IMR-90 (cell line): Measurements from ENCODE around the gene MAMDC4. TPM values are rescaled to one million over a fixed set of nuclear protein-coding genes. Genes with fewer than 3 reads are reported as not detected.
"Not testable (repeated sequence)": the region's sequence is repeated elsewhere in the genome, so short reads cannot be mapped to it uniquely, and the experiment has no call there.

Experiments
- ATAC-seq: fragments of 200-7000 bp; cut with Tn5 transposase; 2 replicates; pipeline ENCODE4 v1.9.1; 2020; ENCODE audit warnings: low read depth, mild to moderate bottlenecking, moderate library complexity
- BruUV-seq: library from RNA; stranded (reverse); fragments of 400-500 nt; replicated peaks from 2 replicates; lab custom pipeline; 2021; lab: Mats Ljungman, UMichigan
- CTCF ChIA-PET: fragments of 300-600 bp; formaldehyde crosslinking; extraction: SDS; loops from one replicate; lab custom pipeline; 2021; ENCODE audit warnings: antibody characterized with exemption; lab: Yijun Ruan, JAX
- POLR2A ChIA-PET: fragments of 300-600 bp; sonication (Branson Sonifier 250); formaldehyde crosslinking; loops from one replicate; lab custom pipeline; 2022; ENCODE audit warnings: antibody characterized with exemption; ENCODE audit not compliant: unreplicated experiment; lab: Charles Lee
- DNase-seq: peaks from one replicate; pipeline ENCODE4 v3.0.0; 2013
- H2AFZ ChIP-seq: replicated peaks from 2 replicates; pipeline ENCODE3; 2013; ENCODE audit warnings: low read length, mild to moderate bottlenecking; ENCODE audit not compliant: poor library complexity
- H2AK5ac ChIP-seq: 2 replicates; pipeline ENCODE4 v1.6.1; 2013; ENCODE audit warnings: low read depth, low read length, inconsistent platforms
- H2AK9ac ChIP-seq: replicated peaks from 2 replicates; pipeline ENCODE3; 2013; ENCODE audit warnings: mild to moderate bottlenecking, low read depth, low read length, moderate library complexity; ENCODE audit not compliant: poor library complexity
- H2BK120ac ChIP-seq: 2 replicates; pipeline ENCODE4 v1.6.1; 2013; ENCODE audit warnings: low read depth, low read length, inconsistent platforms
- H2BK15ac ChIP-seq: 3 replicates; pipeline ENCODE4 v1.6.1; 2013; ENCODE audit warnings: low read depth, low read length, inconsistent platforms
- H2BK20ac ChIP-seq: 2 replicates; pipeline ENCODE4 v1.6.1; 2013; ENCODE audit warnings: low read depth, mild to moderate bottlenecking, inconsistent platforms, low read length, moderate library complexity
- H2BK5ac ChIP-seq: 2 replicates; pipeline ENCODE4 v1.6.1; 2013; ENCODE audit warnings: mild to moderate bottlenecking, low read depth, low read length, inconsistent platforms; ENCODE audit not compliant: poor library complexity, severe bottlenecking
- H3K14ac ChIP-seq: replicated peaks from 2 replicates; pipeline ENCODE4 v1.6.1; 2013; ENCODE audit warnings: low read depth, low read length, inconsistent platforms
- H3K18ac ChIP-seq: 2 replicates; pipeline ENCODE4 v1.6.1; 2013; ENCODE audit warnings: low read depth, low read length, control low read depth
- H3K23ac ChIP-seq: 2 replicates; pipeline ENCODE4 v1.6.1; 2013; ENCODE audit warnings: low read depth, low read length, inconsistent platforms
- H3K27ac ChIP-seq: 2 replicates; pipeline ENCODE4 v1.5.1; 2013; ENCODE audit warnings: mild to moderate bottlenecking, control low read depth, low read length; ENCODE audit not compliant: insufficient read depth
- H3K27me3 ChIP-seq: 2 replicates; pipeline ENCODE4 v1.6.1; 2013; ENCODE audit warnings: low read length; ENCODE audit not compliant: control insufficient read depth, insufficient read depth
- H3K36me3 ChIP-seq: 2 replicates; pipeline ENCODE4 v1.6.1; 2013; ENCODE audit warnings: low read length, mixed read lengths; ENCODE audit not compliant: control insufficient read depth, insufficient read depth
- H3K4ac ChIP-seq: 2 replicates; pipeline ENCODE4 v1.6.1; 2013; ENCODE audit warnings: low read depth, low read length, inconsistent platforms
- H3K4me1 ChIP-seq: 2 replicates; pipeline ENCODE4 v1.6.1; 2013; ENCODE audit warnings: low read length, mixed read lengths; ENCODE audit not compliant: control insufficient read depth, insufficient read depth
- H3K4me2 ChIP-seq: 2 replicates; pipeline ENCODE4 v1.6.1; 2013; ENCODE audit warnings: low read depth, mild to moderate bottlenecking, control low read depth, low read length, moderate library complexity
- H3K4me3 ChIP-seq: 2 replicates; pipeline ENCODE4 v1.5.1; 2013; ENCODE audit warnings: low read depth, mild to moderate bottlenecking, control low read depth, low read length, moderate library complexity; ENCODE audit not compliant: insufficient read depth
- H3K56ac ChIP-seq: 2 replicates; pipeline ENCODE4 v1.6.1; 2013; ENCODE audit warnings: low read length, inconsistent platforms; ENCODE audit not compliant: insufficient read depth; ENCODE audit errors: extremely low read depth
- H3K79me1 ChIP-seq, 2 experiments: 2 replicates each; pipeline ENCODE4 v1.6.1; 2013; ENCODE audit warnings: low read length in 2 of 2, inconsistent platforms in 1 of 2, low read depth in 1 of 2
- H3K9ac ChIP-seq: 2 replicates; pipeline ENCODE4 v1.6.1; 2013; ENCODE audit warnings: low read depth, low read length, control low read depth
- H3K9me1 ChIP-seq: 2 replicates; pipeline ENCODE4 v1.6.1; 2013; ENCODE audit warnings: low read length, inconsistent platforms; ENCODE audit not compliant: insufficient read depth
- H3K9me3 ChIP-seq: 2 replicates; pipeline ENCODE4 v1.6.1; 2013; ENCODE audit warnings: low read length; ENCODE audit not compliant: control insufficient read depth, insufficient read depth
- H4K20me1 ChIP-seq: 2 replicates; pipeline ENCODE4 v1.6.1; 2013; ENCODE audit warnings: low read length, inconsistent platforms; ENCODE audit not compliant: insufficient read depth
- H4K5ac ChIP-seq: 2 replicates; pipeline ENCODE4 v1.6.1; 2013; ENCODE audit warnings: mild to moderate bottlenecking, low read depth, low read length, control low read depth
- H4K8ac ChIP-seq, 2 experiments: 2 replicates each; pipeline ENCODE4 v1.6.1; 2013; ENCODE audit warnings: low read depth in 2 of 2, low read length in 2 of 2, control low read depth in 1 of 2, inconsistent platforms in 1 of 2
- H4K91ac ChIP-seq: 2 replicates; pipeline ENCODE4 v1.6.1; 2013; ENCODE audit warnings: low read depth, low read length, inconsistent platforms; ENCODE audit not compliant: insufficient read depth
- WGBS, 2 experiments: methylation state at CpG; one replicate each; pipeline versions ENCODE4 v1.1.5 to v1.1.7; 2013; ENCODE audit warnings: missing lambda C conversion rate in 2 of 2; ENCODE audit not compliant: insufficient read length in 1 of 2; ENCODE audit errors: extremely low coverage in 2 of 2; 5-methylcytosine and 5-hydroxymethylcytosine counted together
- dilution Hi-C: fragments of 300-500 bp; cut with HindIII; formaldehyde crosslinking; loops from one replicate; pipeline ENCODE4 v1.14.3; 2018; ENCODE audit warnings: low sequenced_read_pairs; ENCODE audit not compliant: unreplicated experiment
- in situ Hi-C: fragments of 300-500 bp; cut with MboI; formaldehyde crosslinking; loops from 3 replicates; pipeline ENCODE4 v1.14.3; 2019; ENCODE audit warnings: low sequenced_read_pairs, inconsistent platforms, mixed read lengths
- intact Hi-C: fragments of 100-400 bp; cut with micrococcal nuclease; formaldehyde crosslinking; loops from 2 replicates; pipeline ENCODE4 v1.10.0; 2022
- polyA plus RNA-seq, 3 experiments: library from polyadenylated mRNA; depleted of rRNA; stranded (reverse); fragments of >200 nt; gene quantifications; 2 replicates each; pipeline ENCODE4 v1.2.3, GENCODE V29; 2012; ENCODE audit warnings: low replicate concordance in 1 of 3
- total RNA-seq: library from RNA; depleted of rRNA; stranded (reverse); fragments of >200 nt; gene quantifications from 2 replicates; pipeline ENCODE4 v1.2.3, GENCODE V29; 2012

Gene MAMDC4
- total and polyA plus RNA-seq, 2 of the 4 experiments (the other 2 are of a cell fraction): 0.18 to 3.5 TPM

- H4K20me1 ChIP-seq, POLR2A ChIA-PET, H4K91ac ChIP-seq, in situ Hi-C loops, H3K4me1 ChIP-seq, CTCF ChIA-PET, H3K14ac ChIP-seq, dilution Hi-C loops, ATAC-seq, H3K23ac ChIP-seq, H2BK20ac ChIP-seq, H3K27ac ChIP-seq, H3K9me3 ChIP-seq, H3K27me3 ChIP-seq, H2AK9ac ChIP-seq, H2AK5ac ChIP-seq, H2AFZ ChIP-seq, H3K56ac ChIP-seq, H3K9me1 ChIP-seq, DNase-seq, H2BK5ac ChIP-seq, H3K4ac ChIP-seq, intact Hi-C loops, BruUV-seq, H3K18ac ChIP-seq, H2BK15ac ChIP-seq, H3K4me3 ChIP-seq, H4K8ac ChIP-seq, H3K79me1 ChIP-seq, H2BK120ac ChIP-seq, H3K9ac ChIP-seq, H4K5ac ChIP-seq, H3K4me2 ChIP-seq: not testable (repeated sequence)
- peaks cover 47% of the 10 kb centered on the region for H3K36me3 ChIP-seq
- WGBS, 2 experiments: 96% methylated on average over 7 of the region's 16 CpGs; no CpG with 5 or more reads in 1 of the 2 experiments
Measured at GRCh38 chr9:136833381-136834048, 18.6 kb upstream of the MAMDC4 start.
